ENCODE data around the gene SPINT2. TPM values are rescaled to one million over a fixed set of nuclear protein-coding genes. Genes with fewer than 3 reads are reported as not detected.
A peak's percentile ranks its signal among the peaks of the same experiment; 100 is the strongest.
"Not testable (repeated sequence)": the region's sequence is repeated elsewhere in the genome, so short reads cannot be mapped to it uniquely, and the experiment has no call there.

SPINT2 gene
- total RNA-seq, 1 experiment from 2014 or later = 1,006 TPM

- H3K9me3 ChIP-seq (ENCODE audit: control insufficient read depth, insufficient read depth, low read depth, low read length); in situ Hi-C loops (cut with HindIII; ENCODE audit: low pct_unique_long_range_greater_than_20kb, low sequenced_read_pairs); H3K36me3 ChIP-seq (ENCODE audit: control insufficient read depth, insufficient read depth, low read length); intact Hi-C loops (cut with micrococcal nuclease; ENCODE audit: unreplicated experiment); BruUV-seq (replicated peaks); H3K27me3 ChIP-seq (ENCODE audit: control insufficient read depth, insufficient read depth, low read length); DNase-seq (ENCODE audit: low read depth, low spot score); H3K27ac ChIP-seq (ENCODE audit: low read length); H3K4me3 ChIP-seq (ENCODE audit: low read depth in 2 of 2, low read length in 2 of 2); ATAC-seq: not testable (repeated sequence)
- POLR2A ChIA-PET = interaction anchor here (0.7 kb wide), 1 partner anchor 1442 kb away, joined by 6 read pairs; no protein-coding TSS in a partner anchor
- TF ChIP-seq CTCF (IDR thresholded peaks at IDR 0.05) = 0 out of 2 replicates have a peak, but pooled peaks have one; percentile 4
- H3K4me1 ChIP-seq (ENCODE audit: control insufficient read depth, insufficient read depth, low read length) = peaks cover 13% of the 10 kb centered on the region
- CTCF ChIA-PET = interaction anchor here (0.7 kb wide), 1 partner anchor 157 kb away, joined by 6 read pairs; no protein-coding TSS in a partner anchor
These were observed 33.8 kb upstream of the SPINT2 start for GRCh38 chr19:38230506-38231133.

- CTCF ChIA-PET = no interaction called here
- POLR2A ChIA-PET = no interaction called here
These were observed 32.5 kb upstream of the SPINT2 start for GRCh38 chr19:38231918-38232317.

More at GRCh38 chr19:38231918-38232317, 32.5 kb upstream of the SPINT2 start:
- Histone ChIP-seq H3K4me3 (ENCODE audit: low read depth in 2 of 2, low read length in 2 of 2) (no peak overlapping the region), H3K4me1 (ENCODE audit: control insufficient read depth, insufficient read depth, low read length) (peaks cover 13% of the 10 kb centered on the region), H3K27me3 (ENCODE audit: control insufficient read depth, insufficient read depth, low read length) (peaks cover 2% of the 10 kb centered on the region; the same call in 1 of the 2 replicates), H3K36me3 (ENCODE audit: control insufficient read depth, insufficient read depth, low read length) (no peaks in the 10 kb centered on the region), H3K9me3 (ENCODE audit: control insufficient read depth, insufficient read depth, low read depth, low read length) (no peaks in the 10 kb centered on the region), H3K27ac (ENCODE audit: low read length) (no peak overlapping the region)
- TF ChIP-seq TCF7L2 (IDR thresholded peaks at IDR 0.05; ENCODE audit: low read depth, low read length) = no peak
- TF ChIP-seq POLR2AphosphoS5 (IDR thresholded peaks at IDR 0.05; ENCODE audit: low read depth, low read length) = no peak
- no peak for TF ChIP-seq SIN3A (IDR thresholded peaks at IDR 0.05; ENCODE audit: borderline replicate concordance, insufficient read depth, low read depth, low read length)
- TF ChIP-seq CTCF (IDR thresholded peaks at IDR 0.05) = no peak
- TF ChIP-seq, protein P1, sequence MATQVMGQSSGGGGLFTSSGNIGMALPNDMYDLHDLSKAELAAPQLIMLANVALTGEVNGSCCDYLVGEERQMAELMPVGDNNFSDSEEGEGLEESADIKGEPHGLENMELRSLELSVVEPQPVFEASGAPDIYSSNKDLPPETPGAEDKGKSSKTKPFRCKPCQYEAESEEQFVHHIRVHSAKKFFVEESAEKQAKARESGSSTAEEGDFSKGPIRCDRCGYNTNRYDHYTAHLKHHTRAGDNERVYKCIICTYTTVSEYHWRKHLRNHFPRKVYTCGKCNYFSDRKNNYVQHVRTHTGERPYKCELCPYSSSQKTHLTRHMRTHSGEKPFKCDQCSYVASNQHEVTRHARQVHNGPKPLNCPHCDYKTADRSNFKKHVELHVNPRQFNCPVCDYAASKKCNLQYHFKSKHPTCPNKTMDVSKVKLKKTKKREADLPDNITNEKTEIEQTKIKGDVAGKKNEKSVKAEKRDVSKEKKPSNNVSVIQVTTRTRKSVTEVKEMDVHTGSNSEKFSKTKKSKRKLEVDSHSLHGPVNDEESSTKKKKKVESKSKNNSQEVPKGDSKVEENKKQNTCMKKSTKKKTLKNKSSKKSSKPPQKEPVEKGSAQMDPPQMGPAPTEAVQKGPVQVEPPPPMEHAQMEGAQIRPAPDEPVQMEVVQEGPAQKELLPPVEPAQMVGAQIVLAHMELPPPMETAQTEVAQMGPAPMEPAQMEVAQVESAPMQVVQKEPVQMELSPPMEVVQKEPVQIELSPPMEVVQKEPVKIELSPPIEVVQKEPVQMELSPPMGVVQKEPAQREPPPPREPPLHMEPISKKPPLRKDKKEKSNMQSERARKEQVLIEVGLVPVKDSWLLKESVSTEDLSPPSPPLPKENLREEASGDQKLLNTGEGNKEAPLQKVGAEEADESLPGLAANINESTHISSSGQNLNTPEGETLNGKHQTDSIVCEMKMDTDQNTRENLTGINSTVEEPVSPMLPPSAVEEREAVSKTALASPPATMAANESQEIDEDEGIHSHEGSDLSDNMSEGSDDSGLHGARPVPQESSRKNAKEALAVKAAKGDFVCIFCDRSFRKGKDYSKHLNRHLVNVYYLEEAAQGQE (IDR thresholded peaks at IDR 0.05; ENCODE audit: insufficient read depth in 1 of 2, low read depth in 2 of 2, low read length in 1 of 2) = no peak
- no TSS peak for BruUV-seq (replicated peaks)
- in situ Hi-C loops (cut with HindIII; ENCODE audit: low pct_unique_long_range_greater_than_20kb, low sequenced_read_pairs) = no loop called here
- intact Hi-C loops (cut with micrococcal nuclease; ENCODE audit: unreplicated experiment) = no loop called here
- ATAC-seq (no peak), DNase-seq (ENCODE audit: low read depth, low spot score) (no peak)

All from Panc1 (cell line).